ENCODE measurements around the gene CDK5RAP1. TPM values are rescaled to one million over a fixed set of nuclear protein-coding genes. Genes with fewer than 3 reads are reported as not detected.

The CDK5RAP1 gene
- total and polyA plus RNA-seq, 12 donors, result 11.3 to 134 (median 24.3) TPM

GRCh38 chr20:33444797-33445560 lies 43.7 kb upstream of the CDK5RAP1 start:
- intact Hi-C loops (cut with DNase I), result no loop called here
- H3K27me3 ChIP-seq, result no peaks in the 10 kb centered on the region
- H3K4me3 ChIP-seq, result peak overlapping the region in 2 of 4 donors; percentile 56 to 92
- DNase-seq, result peak in 3 of 7 donors; percentile 26 to 42 (median 36)
- peaks cover 4 to 17% of the 10 kb centered on the region in 2 donors for H3K4me1 ChIP-seq (replicated peaks in 1 of 2)
- TF ChIP-seq POLR2A (IDR thresholded peaks at IDR 0.05) (no peak), CTCF (IDR thresholded peaks at IDR 0.05) (peak in 2 of 6 experiments; percentile 14 to 26)
- 49 to 60% (median 52%) methylated on average over 4 of the region's 4 CpGs for WGBS, 4 donors
- H3K9me3 ChIP-seq (replicated peaks in 1 of 3), result no peaks in the 10 kb centered on the region
- no peaks in the 10 kb centered on the region for H3K36me3 ChIP-seq (replicated peaks in 1 of 2)
- H3K27ac ChIP-seq, result peak overlapping the region in 1 of 5 donors; percentile 65

GRCh38 chr20:33443512-33444239 lies 42.4 kb upstream of the CDK5RAP1 start, which contains the start of gene SNTA1:
SNTA1 (minus strand) TSS chr20:33443763; CDS start chr20:33443620, 143 bp downstream.
- peak; percentile 92 to 97 (median 94) for DNase-seq
- WGBS, 4 donors, result 1 to 3% (median 1%) methylated on average over 5 to 75 of the region's 75 CpGs; no CpG with 5 or more reads in 1 of the 4 donors
- H3K27me3 ChIP-seq, result no peaks in the 10 kb centered on the region
- H3K36me3 ChIP-seq (replicated peaks in 1 of 2), result no peaks in the 10 kb centered on the region
- no peaks in the 10 kb centered on the region for H3K9me3 ChIP-seq (replicated peaks in 1 of 3)
- peak within 1 kb of the TSS; percentile 6 to 92 (median 56) for H3K4me3 ChIP-seq
- intact Hi-C loops (cut with DNase I), result no loop called here
- peak in 1 of 6 experiments; percentile 12 for TF ChIP-seq CTCF (IDR thresholded peaks at IDR 0.05)
- peak; percentile 42 to 52 for TF ChIP-seq POLR2A (IDR thresholded peaks at IDR 0.05)
- peaks cover 4 to 17% of the 10 kb centered on the region in 2 donors for H3K4me1 ChIP-seq (replicated peaks in 1 of 2)
- H3K27ac ChIP-seq, result peak within 1 kb of the TSS in 4 of 5 donors; percentile 40 to 86 (median 68)

GRCh38 chr20:33443006-33443511 lies 41.7 kb upstream of the CDK5RAP1 start:
- Histone ChIP-seq H3K4me3 (peak overlapping the region; percentile 6 to 92 (median 56)), H3K9me3 (replicated peaks in 1 of 3) (no peaks in the 10 kb centered on the region)
- intact Hi-C loops (cut with DNase I), result no loop called here

More at GRCh38 chr20:33443006-33443511, 41.7 kb upstream of the CDK5RAP1 start:
- peak in 3 of 7 donors; percentile 23 to 55 (median 37) for DNase-seq
- H3K27me3 ChIP-seq, result no peaks in the 10 kb centered on the region
- peak overlapping the region in 3 of 5 donors; percentile 65 to 86 (median 71) for H3K27ac ChIP-seq
- peaks cover 4 to 17% of the 10 kb centered on the region in 2 donors for H3K4me1 ChIP-seq (replicated peaks in 1 of 2)
- no peaks in the 10 kb centered on the region for H3K36me3 ChIP-seq (replicated peaks in 1 of 2)
- 2 to 5% (median 2%) methylated on average over 5 to 45 of the region's 45 CpGs for WGBS, 4 donors
- TF ChIP-seq POLR2A (IDR thresholded peaks at IDR 0.05) (no peak), CTCF (IDR thresholded peaks at IDR 0.05) (no peak)

All from adrenal gland (tissue), 12 donors.